Ramos (cell line): Measurements from ENCODE around the gene SLC46A3.
"Not testable (repeated sequence)": the region's sequence is repeated elsewhere in the genome, so short reads cannot be mapped to it uniquely, and the experiment has no call there.

Experiments
- in situ Hi-C: fragments of 300-500 bp; cut with MboI; formaldehyde crosslinking; loops from one replicate; pipeline ENCODE4 v1.14.3; 2022; ENCODE audit warnings: low sequenced_read_pairs; ENCODE audit not compliant: unreplicated experiment

SLC46A3 gene

GRCh38 chr13:28718543-28719226 lies at the start of gene SLC46A3:
Gene SLC46A3 (minus strand): TSS chr13:28718970. CDS start chr13:28717998, 972 bp downstream.
- in situ Hi-C loops: no loop called here

GRCh38 chr13:28763887-28764286 lies 45.1 kb upstream of the SLC46A3 start:
- in situ Hi-C loops: no loop called here

- in situ Hi-C loops: no loop called here
Measured at GRCh38 chr13:28761586-28761985, 42.8 kb upstream of the SLC46A3 start.

- in situ Hi-C loops: no loop called here
Measured at GRCh38 chr13:28755546-28755870, 36.7 kb upstream of the SLC46A3 start.

- in situ Hi-C loops: no loop called here
Measured at GRCh38 chr13:28754698-28755545, 36.2 kb upstream of the SLC46A3 start.

GRCh38 chr13:28753946-28754345 lies 35.2 kb upstream of the SLC46A3 start:
- in situ Hi-C loops: no loop called here

GRCh38 chr13:28753208-28753892 lies 34.6 kb upstream of the SLC46A3 start:
- in situ Hi-C loops: no loop called here

- in situ Hi-C loops: no loop called here
Measured at GRCh38 chr13:28751175-28751960, 32.6 kb upstream of the SLC46A3 start.

GRCh38 chr13:28750187-28751045 lies 31.6 kb upstream of the SLC46A3 start:
- in situ Hi-C loops: no loop called here

- in situ Hi-C loops: no loop called here
Measured at GRCh38 chr13:28747851-28748250, 29.1 kb upstream of the SLC46A3 start.

GRCh38 chr13:28746287-28746612 lies 27.5 kb upstream of the SLC46A3 start:
- in situ Hi-C loops: no loop called here

- in situ Hi-C loops: no loop called here
Measured at GRCh38 chr13:28744656-28745055, 25.9 kb upstream of the SLC46A3 start.

- in situ Hi-C loops: no loop called here
Measured at GRCh38 chr13:28744091-28744536, 25.3 kb upstream of the SLC46A3 start.

- in situ Hi-C loops: no loop called here
Measured at GRCh38 chr13:28743499-28744083, 24.8 kb upstream of the SLC46A3 start.

GRCh38 chr13:28743020-28743419 lies 24.2 kb upstream of the SLC46A3 start:
- in situ Hi-C loops: no loop called here

GRCh38 chr13:28742445-28742844 lies 23.7 kb upstream of the SLC46A3 start:
- in situ Hi-C loops: not testable (repeated sequence)

- in situ Hi-C loops: no loop called here
Measured at GRCh38 chr13:28741084-28741491, 22.3 kb upstream of the SLC46A3 start.

GRCh38 chr13:28739376-28739775 lies 20.6 kb upstream of the SLC46A3 start:
- in situ Hi-C loops: no loop called here

GRCh38 chr13:28735481-28736029 lies 16.8 kb upstream of the SLC46A3 start:
- in situ Hi-C loops: no loop called here
